Upper lobe of left lung (tissue), 4 donors: Measurements from ENCODE around the gene CCL2.

Experiments used
- CTCF ChIP-seq, 6 experiments: fragments of 450-650 bp in 4 of 6; fragments of 200-600 bp in 2 of 6; sonication (generic) in 2 of 6; IDR thresholded peaks; one replicate each; pipeline ENCODE4 v1.5.1; 2016 to 2019; ENCODE audit warnings: antibody characterized with exemption in 6 of 6
- EP300 ChIP-seq, 4 donors: sonication (generic); formaldehyde crosslinking; IDR thresholded peaks; one replicate each; pipeline ENCODE4 v1.5.1; 2017; ENCODE audit warnings: antibody characterized with exemption in 4 of 4, control low read depth in 2 of 4
- POLR2A ChIP-seq, 4 donors: fragments of 450-650 bp; IDR thresholded peaks; one replicate each; pipeline ENCODE4 v1.5.1; 2016 to 2017; ENCODE audit warnings: antibody characterized with exemption in 4 of 4, mild to moderate bottlenecking in 2 of 4
- POLR2AphosphoS5 ChIP-seq, 2 donors: sonication (generic); formaldehyde crosslinking; IDR thresholded peaks; one replicate each; pipeline ENCODE4 v1.5.1; 2017; ENCODE audit warnings: antibody characterized with exemption in 2 of 2

GRCh38 chr17:34252095-34252443 is 3.0 kb upstream of the CCL2 start:
- TF ChIP-seq CTCF (IDR thresholded peaks at IDR 0.05) (no peak), POLR2A (IDR thresholded peaks at IDR 0.05) (no peak), EP300 (IDR thresholded peaks at IDR 0.05) (no peak), POLR2AphosphoS5 (IDR thresholded peaks at IDR 0.05) (no peak)
